GM18517 (cell line): ENCODE measurements around the gene NCK2.

Experiments used
- ATAC-seq: cut with Tn5 transposase; IDR thresholded peaks from one replicate; pipeline ENCODE4 v1.9.1; 2021; ENCODE audit warnings: mild to moderate bottlenecking, moderate library complexity; ENCODE audit not compliant: unreplicated experiment

NCK2 gene

DNA sequence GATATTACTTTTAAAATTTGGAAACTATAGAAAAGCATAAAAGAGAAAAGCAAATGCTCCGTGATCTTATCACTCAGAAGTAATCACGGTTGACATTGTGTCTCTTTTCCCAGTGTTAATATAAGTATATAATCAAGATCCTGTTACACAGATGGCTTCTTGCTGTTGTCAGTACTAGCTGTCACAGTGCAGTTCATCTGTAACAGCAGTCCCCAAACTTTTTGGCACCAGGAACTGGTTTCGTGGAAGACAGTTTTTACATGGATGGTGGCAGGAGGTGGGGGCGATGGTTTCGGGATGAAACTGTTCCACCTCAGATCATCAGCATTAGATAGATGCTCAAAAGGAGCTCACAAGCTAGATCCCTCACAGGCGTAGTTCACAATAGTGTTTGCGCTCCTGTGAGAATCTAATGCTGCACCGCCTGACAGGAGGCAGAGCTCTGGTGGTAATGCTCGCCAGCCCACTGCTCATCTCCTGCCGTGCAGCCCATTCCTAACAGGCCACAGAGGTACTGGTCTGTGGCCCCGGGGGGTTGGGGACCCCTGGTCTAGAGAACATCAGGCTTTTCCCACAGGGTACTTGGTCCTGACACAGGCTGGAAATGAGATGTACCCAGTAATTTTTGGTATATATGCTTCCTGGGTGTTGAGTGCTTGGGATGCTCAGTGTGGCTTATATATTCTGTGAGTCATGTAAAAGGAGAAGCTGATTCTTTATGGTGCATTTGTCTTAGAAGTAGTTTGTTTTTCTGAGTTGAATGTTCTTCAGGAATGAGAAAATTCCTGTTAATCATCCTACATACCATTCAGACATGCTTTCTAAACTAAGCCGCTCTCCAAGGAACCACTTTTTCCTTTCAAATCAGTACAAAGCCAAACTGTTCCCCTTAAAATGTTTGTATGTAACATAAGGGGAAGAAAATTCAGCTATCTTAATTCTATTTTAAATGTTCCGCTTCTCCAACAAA, 121.8 kb downstream of the NCK2 start:
- ATAC-seq, result no peak

DNA sequence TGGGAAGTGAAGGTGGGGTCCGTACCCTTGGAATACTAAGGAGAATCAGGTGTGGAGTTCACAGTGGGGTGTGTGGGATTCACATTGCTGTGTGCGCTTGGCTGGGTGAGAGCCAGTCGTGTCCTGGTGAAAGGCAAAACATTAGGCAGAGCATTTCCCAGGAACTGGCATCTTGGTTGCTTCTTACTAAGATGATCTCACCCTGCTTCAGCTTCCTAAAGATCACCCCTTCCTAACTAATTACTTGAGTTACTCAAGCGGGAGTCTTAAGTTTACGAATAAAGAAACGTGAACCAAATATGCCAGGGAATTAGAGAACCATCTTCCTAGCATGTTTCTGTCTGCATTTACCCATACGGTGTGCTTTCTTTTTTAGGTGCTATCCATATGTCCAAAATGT, 122.9 kb downstream of the NCK2 start:
- no peak for ATAC-seq

DNA sequence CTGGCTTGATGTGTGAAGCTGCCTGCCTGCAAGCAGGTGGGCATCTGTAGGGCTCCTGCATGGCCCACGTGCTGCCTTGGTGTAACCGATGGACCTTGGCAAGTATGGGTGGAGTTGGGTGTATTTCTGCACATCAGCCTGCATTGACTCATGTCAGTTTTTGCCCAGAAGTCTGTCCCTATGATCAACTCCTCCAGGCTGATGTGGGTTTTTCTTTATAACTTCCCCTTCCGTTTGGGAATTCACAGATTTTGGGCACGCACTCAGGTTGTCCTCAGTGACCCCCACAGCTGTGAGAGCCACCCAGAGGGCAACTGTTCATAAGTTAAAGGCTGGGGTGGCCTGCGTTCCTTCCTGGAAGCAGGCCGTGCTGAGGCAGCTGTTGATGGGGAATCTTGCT, 123.3 kb downstream of the NCK2 start:
- no peak for ATAC-seq

DNA sequence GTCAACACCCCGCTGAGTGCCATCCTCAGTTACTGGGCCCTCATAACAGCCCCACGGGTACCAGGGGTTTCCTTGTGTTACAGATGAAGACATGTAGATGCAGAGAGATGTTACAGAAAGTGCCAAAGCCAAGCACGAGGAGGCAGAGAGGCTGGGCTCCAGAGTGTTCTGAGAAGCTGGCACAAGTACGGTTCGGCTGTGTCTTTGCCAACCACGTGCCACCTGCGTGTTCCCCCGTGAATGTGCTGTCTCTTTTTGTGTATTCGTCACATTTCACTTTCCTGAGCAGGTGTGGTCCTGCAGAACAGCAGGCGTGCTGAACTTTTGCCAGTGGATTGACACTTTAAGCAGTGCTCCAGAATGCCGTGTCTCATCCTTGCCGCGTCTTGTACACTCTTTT, 124.6 kb downstream of the NCK2 start:
- no peak for ATAC-seq

DNA sequence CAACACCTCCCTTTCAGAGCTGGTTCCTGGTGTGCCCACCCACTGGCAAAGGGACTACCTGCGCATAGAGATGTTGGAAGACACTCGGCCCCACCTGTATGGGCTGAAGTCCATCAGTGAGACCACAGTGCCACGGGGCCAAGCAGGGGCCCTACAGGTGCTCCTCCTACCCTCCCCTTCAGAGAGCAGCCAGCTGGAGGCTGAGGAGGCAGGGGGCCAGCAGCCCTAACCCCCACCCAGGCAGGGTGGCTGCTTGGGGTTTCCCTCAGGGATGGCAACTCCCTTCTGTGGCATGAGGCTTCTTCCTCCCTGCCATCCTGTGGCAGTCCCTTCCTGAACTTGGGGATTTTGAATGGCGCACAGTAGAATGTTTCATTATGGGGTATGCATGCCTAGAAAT, 125.3 kb downstream of the NCK2 start:
- ATAC-seq, result no peak

DNA sequence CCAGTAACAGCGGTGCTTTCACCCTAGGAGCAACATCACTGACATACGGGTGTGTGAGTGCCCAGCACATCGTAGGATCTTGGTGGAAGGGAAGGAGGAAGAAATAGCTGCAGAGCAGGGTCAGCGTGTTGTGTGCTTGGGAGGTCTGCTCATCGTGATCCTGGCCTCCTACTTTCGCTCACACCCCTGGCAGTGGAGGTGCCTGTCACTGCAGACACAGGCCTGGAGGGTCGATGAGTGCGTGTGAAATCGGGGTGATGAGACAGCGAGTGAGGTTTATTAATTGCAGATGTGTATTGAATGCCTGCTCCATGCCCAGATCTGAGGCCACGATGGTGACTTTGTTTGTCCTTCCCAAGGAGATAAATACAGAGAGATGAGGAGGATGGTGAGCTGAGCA, 126.1 kb downstream of the NCK2 start:
- ATAC-seq, result no peak

DNA sequence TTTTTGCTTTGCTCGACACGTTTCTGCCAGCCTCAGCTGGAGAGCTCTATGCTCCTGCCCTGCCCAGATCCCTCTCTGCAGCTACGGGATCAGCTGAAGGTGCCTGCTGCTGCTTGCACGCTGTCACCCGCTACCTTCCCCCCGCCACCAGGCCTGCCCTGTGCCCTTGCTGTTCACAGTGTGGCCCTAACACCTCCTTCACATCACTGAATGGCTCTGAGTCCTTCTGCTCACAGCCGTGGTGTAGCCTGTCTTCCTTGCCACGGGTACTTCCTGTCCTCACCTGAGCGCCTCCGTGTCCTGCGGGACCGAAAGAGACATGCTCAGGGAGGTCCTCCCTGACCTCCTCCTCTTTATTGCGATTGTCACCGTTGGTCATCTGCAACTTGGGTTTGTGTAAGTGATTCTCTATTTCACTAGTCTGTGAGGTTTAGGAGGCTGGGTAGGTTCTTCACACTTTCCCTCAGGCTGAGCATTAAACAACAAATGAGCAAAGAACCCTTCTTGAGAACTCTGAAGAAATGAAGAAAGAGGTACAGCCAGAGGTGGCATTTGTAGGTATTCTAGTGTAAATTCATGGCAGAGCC, 127.5 kb downstream of the NCK2 start:
- ATAC-seq, result no peak

DNA sequence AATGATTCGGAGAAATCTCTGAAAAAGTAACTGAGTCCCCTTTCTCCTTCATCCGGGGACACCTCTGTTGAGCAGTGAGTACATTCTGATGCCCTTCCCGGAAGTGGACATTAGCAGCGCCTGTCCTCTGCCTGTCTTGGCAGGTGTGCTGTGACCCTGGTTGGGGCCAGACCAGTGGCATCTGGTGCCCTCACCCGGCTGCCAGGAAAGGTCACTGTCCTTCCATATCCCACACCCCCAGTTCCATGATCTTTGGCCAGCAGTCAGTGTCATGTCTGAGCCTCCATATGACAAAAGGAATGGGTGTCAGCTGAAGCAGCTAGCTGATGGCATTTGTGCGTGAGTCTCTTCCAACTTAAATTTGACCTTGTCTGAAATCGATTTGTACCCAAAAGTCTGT, 128.1 kb downstream of the NCK2 start:
- no peak for ATAC-seq

DNA sequence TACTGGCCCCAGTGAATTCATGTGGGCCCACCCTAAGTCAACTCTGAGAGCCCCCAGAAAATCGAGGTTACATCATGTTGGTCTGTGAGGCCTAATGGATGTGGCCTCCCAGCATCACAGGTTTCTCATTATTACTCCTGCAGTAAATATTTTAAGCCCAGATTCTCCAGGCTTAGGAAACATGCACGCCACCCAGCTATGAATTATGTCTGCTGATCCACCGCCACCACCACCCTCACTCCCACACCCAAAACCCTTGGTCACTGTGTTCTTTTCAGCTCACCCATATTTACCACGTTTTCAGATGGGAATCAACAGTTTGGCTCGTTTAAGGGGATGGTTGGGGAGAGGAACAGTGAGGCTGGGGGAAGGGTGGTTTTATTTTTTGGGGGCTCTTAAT, 128.6 kb downstream of the NCK2 start:
- no peak for ATAC-seq

DNA sequence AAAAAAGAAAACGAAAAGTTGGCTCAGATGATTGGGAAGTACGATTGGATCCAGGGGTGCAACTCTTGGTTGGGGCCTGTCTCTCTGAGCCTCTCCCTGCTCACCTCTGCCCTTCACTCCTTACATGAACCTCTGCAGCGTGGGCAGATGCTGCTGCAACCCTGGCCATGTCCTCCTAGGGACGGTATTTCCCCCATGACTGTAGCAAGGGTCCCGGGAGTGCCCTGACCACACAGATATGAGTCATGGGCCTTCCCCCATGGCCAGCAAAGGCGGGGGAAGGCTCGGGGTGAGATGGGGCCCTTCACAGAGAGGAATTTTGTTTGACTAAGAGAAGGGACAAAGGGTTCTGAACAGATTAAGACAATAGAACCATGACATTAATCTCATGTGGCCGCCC, 129.0 kb downstream of the NCK2 start:
- ATAC-seq, result peak; percentile 88

DNA sequence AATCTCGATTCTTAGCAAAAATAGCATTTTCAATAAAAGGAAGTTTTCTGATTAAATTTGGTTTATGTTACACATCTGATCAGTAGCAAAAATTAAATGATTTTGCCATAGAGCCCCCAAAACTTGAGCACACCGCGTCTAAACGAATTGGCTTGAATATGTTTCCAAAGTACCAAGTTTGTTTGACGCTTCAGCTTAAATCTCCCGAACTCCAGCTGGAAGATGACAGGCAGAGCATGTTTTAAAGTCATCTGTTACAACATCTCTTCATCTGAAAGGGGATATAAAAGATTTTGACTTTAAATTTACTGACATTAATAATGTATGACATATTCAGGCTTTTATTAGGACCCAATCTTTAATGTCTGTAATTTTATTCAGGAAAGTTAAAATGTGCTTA, 129.8 kb downstream of the NCK2 start:
- ATAC-seq, result no peak

DNA sequence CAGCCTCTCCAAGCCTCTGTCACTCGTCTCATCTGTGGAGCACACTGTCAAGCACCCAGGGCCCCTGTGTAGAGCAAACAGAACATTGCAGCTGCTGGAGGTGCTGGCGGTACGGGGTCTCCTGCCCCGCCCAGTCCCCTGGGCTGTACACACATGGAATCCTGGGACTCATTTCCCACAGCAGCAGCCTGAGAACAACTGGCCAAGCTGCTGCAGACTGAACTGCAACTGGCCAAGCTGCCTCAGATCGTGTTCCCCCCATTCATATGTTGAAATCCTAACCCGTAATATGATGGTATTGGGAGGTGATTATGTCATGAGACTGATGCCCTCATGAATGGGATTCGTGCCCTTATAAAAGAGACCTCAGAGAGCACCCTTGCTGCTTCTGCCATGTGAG, 130.5 kb downstream of the NCK2 start:
- ATAC-seq, result no peak

DNA sequence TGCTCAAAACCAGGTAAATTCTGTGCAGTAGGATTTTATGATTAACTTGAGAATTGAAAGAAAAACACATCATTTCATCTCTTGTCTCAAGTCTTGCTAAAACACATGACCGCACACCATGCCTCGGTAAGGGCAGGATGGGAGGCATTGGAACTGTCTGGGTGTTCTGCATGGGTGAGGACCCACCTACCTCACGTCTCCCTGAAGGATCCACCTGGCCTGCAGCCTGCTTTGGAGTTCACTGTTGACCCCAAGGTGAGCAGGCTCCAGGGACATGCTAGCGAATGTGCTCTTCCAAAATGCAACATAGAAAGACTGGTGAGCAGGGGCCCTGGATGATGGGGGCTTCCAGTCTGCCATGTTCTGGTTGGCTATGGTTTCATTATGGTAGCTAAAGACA, 131.5 kb downstream of the NCK2 start:
- ATAC-seq, result no peak

DNA sequence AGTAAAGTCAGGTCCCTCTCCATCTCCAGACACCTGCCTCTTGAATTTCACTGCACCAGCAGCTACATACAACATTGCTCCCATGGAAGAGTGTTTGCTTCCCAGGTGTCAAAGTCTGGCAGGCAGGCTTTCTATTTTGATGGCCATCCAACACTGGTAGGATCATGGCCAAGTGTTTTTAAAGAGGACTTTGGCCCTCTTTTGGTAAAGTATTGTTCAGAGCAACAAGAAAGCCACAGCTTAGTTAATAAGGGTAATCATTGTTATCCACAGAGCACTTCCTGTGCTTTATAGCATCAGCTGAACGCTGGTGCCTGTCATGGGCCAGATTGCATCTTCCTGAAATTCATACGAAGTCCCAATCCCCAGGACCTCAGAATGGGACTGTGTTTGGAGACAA, 133.2 kb downstream of the NCK2 start:
- ATAC-seq, result no peak

DNA sequence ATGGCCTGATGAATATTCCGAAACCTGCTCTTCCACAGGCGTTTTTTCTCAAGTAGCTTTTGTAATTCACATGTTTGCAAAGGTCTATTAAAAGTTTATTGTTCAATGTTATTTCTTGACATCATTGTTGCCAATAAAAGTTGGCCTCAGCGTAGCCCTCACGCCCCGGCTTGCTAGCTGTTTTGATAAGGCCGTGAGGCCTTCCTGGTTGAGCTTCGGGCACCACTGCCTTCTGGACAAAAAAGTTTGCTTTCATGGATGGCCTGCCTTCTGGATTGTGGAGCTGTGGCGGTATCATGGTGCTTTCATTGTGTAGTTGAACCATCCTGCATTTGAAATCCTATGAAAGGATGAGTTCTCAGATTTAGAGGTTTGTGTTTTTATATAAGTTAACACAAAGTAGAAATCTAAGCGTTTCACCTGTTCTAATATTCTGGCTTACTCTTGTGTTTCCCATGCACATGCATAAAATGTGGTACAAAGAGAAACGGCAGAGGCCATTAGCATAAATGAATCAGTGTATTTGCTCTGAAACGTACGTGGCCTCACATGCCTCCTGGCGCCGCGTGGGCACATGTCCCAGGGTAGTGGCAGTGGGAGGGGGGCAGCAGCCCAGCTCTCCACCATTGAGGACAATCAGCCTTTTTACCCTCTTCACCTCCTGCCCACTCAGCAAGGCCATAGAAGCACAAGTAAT, 134.5 kb downstream of the NCK2 start:
- ATAC-seq, result no peak

DNA sequence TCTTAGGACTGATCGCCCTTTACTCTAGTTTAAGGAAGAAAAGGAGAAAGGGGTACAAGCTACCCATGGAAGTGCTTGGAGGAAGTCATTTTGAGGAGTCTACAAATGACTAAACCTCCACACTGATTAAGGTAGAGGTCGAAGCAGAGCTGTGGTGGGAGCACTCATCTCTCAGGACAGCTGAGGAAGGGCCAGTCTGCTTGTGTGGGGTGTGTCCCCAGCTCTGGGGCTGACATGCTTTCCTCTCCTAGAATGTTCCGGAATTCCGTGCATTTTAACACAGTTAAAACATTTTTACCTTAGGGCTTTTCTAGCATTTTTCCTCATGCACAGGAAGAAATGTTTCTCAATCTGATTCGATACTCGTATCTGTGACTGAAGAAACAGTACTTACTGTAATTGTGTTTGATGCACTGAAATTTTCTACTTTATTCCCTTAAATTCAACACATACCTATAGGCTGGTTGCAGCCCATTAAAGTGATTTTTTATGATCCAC, 135.1 kb downstream of the NCK2 start:
- ATAC-seq, result no peak

DNA sequence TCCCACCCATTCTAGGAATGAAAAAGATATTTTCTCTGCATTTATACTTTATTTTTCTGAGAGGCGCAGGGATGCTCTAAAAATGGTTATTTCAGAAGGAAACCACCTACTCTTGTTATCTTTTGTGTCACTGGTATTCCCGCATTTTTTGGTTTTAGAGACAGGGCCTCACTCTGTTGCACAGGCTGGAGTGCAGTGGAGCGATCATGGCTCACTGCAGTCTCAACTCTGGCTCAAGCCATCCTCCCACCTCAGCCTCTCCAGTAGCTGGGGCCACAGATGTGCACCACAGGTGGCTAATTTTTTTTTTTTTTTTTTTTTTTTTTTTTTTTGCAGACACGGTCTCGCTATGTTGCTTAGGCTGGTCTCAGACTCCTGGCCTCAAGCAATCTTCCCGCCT, 135.9 kb downstream of the NCK2 start:
- no peak for ATAC-seq

DNA sequence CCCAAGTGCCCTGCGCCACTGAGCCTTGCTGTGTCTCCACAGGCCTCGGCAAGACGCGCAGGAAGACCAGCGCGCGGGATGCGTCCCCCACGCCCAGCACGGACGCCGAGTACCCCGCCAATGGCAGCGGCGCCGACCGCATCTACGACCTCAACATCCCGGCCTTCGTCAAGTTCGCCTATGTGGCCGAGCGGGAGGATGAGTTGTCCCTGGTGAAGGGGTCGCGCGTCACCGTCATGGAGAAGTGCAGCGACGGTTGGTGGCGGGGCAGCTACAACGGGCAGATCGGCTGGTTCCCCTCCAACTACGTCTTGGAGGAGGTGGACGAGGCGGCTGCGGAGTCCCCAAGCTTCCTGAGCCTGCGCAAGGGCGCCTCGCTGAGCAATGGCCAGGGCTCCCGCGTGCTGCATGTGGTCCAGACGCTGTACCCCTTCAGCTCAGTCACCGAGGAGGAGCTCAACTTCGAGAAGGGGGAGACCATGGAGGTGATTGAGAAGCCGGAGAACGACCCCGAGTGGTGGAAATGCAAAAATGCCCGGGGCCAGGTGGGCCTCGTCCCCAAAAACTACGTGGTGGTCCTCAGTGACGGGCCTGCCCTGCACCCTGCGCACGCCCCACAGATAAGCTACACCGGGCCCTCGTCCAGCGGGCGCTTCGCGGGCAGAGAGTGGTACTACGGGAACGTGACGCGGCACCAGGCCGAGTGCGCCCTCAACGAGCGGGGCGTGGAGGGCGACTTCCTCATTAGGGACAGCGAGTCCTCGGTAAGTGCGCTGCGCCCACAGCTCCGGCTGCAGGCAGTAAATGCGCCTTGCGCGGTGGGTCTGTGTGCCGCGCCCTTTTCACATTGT, 136.8 kb downstream of the NCK2 start:
- no peak for ATAC-seq

DNA sequence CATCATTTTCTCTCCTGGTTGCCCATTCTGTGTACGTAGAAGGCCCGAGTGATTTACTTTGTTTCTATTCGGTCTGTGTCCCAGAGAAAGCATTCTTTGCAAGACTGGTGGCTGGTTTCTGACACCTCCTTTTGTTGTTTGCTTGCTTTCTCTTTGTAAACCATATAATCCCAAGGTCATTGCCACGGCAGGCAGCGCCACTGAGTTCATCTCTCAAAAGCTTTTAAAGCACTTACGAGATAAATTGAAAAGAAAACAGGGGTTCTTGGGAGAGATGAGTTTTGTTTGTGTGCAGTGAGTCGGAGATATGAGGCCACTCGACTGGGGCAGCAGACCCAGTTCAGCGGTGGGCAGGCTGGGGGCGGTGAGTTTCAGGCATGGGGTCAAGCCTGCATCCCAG, 137.6 kb downstream of the NCK2 start:
- no peak for ATAC-seq

DNA sequence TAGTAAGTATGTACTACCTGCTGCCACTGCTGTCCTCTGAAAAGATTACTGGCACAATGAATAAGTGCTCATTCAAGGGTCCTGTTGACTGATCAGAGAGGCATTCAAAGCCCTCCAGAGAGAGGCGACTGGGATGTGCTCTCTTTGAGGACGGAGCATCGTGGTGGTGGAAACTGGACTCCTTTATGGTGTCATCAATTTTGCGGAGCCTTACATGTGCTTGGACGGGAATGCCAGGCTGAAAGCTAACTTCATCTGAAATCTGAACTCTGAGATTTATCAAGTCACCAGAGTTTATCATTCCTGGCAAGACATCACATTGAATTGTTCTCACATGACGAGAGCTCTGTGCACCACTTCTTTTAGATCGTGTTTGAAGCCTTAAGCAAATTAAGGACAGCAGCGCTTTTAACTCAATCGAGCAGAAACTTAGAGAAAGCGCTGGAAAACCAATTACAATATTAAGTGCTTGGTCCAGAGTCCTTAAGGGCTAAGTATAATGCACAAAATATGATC, 138.3 kb downstream of the NCK2 start:
- ATAC-seq, result no peak
